ENCODE measurements around the gene SLC25A30. TPM values are rescaled to one million over a fixed set of nuclear protein-coding genes. Genes with fewer than 3 reads are reported as not detected.

The SLC25A30 gene
- total and polyA plus RNA-seq, 2 experiments from 2014 or later = 4.5 to 10.2 TPM

DNA sequence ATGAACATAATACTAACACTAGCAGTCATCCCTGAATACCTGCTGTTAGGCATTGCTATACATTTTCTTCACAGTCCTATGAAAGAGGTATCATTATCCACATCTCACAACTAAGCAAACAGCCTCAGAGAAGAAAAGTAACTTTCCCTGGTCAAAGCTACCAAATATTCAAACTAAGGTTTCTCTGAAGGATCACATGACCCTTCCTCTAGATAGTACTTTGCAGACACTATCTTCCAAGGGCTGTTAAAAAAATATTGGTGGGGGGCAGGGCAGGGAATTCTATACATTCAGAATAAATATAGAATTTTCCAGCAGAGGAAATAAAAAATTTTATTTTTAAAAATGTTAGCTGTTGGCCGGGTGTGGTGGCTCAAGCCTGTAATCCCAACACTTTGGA, 3.1 kb downstream of the SLC25A30 start:
- peaks cover 19% of the 10 kb centered on the region for H3F3A ChIP-seq (ENCODE audit: insufficient read depth)
- peak overlapping the region; percentile 92 for H2AFZ ChIP-seq
- H3K9ac ChIP-seq = peak overlapping the region; percentile 73
- H3K9me2 ChIP-seq (ENCODE audit: insufficient read depth) = no peaks in the 10 kb centered on the region
- DNase-seq = no peak
- H3K9me3 ChIP-seq (ENCODE audit: low read depth) = no peaks in the 10 kb centered on the region
- H4K20me1 ChIP-seq (ENCODE audit: insufficient read depth) = no peaks in the 10 kb centered on the region
- H3K4me3 ChIP-seq = peak overlapping the region; percentile 68
- TF ChIP-seq EZH2 (IDR thresholded peaks at IDR 0.05; ENCODE audit: insufficient read depth, poor library complexity, severe bottlenecking) (no peak), EZH2phosphoT487 (IDR thresholded peaks at IDR 0.05; ENCODE audit: insufficient read depth, low read depth) (no peak)
- in situ Hi-C loops (cut with MboI) = no loop called here
- H3K36me3 ChIP-seq (ENCODE audit: low read depth) = no peaks in the 10 kb centered on the region
- H3K4me1 ChIP-seq (ENCODE audit: insufficient read depth) = peaks cover 15% of the 10 kb centered on the region
- 55% methylated on average over 1 of the region's 1 CpG for WGBS, 2 experiments (ENCODE audit: low coverage in 1 of 2, low lambda C conversion rate in 2 of 2, missing lambda C conversion rate in 2 of 2)
- no peaks in the 10 kb centered on the region for H3K27me3 ChIP-seq (replicated peaks; ENCODE audit: insufficient read depth)
- peak overlapping the region; percentile 75 for H3K4me2 ChIP-seq (ENCODE audit: unreplicated experiment)
- H3K79me2 ChIP-seq (ENCODE audit: insufficient read depth) = peaks cover 49% of the 10 kb centered on the region
- H3K27ac ChIP-seq = peak overlapping the region; percentile 75

DNA sequence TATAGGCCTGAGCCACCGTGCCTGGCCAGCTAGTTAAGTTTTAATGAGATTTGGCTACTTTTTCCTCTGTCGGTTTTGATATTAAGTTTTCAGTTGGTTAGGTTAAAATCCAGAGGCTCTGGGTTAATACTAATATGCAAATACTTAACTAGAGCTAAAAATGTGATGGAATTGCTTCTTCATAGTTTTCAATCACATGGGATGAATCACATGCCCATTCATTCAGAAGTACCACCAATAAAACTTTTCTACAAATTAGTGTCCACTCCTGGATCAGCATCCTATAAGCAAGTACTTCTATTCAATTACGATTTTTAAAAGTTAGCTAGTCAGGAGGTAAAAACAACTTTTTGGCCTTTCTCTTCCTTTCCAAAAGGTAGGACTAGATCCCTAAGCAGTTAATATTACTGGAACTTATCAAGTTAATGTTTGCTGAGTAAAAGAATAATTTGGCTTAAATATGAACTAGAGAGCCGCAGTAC, 4.3 kb downstream of the SLC25A30 start:
- peaks cover 19% of the 10 kb centered on the region for H3F3A ChIP-seq (ENCODE audit: insufficient read depth)
- peaks cover 49% of the 10 kb centered on the region for H3K79me2 ChIP-seq (ENCODE audit: insufficient read depth)
- no peaks in the 10 kb centered on the region for H3K9me2 ChIP-seq (ENCODE audit: insufficient read depth)
- 78 to 79% methylated on average over 4 of the region's 4 CpGs for WGBS, 2 experiments (ENCODE audit: low coverage in 1 of 2, low lambda C conversion rate in 2 of 2, missing lambda C conversion rate in 2 of 2)
- H3K36me3 ChIP-seq (ENCODE audit: low read depth) = peaks cover 4% of the 10 kb centered on the region; the same call in 1 of the 2 replicates
- peak overlapping the region; percentile 92 for H2AFZ ChIP-seq
- TF ChIP-seq EZH2phosphoT487 (IDR thresholded peaks at IDR 0.05; ENCODE audit: insufficient read depth, low read depth) = no peak
- TF ChIP-seq EZH2 (IDR thresholded peaks at IDR 0.05; ENCODE audit: insufficient read depth, poor library complexity, severe bottlenecking) = no peak
- no peaks in the 10 kb centered on the region for H4K20me1 ChIP-seq (ENCODE audit: insufficient read depth)
- peak overlapping the region; percentile 75 for H3K4me2 ChIP-seq (ENCODE audit: unreplicated experiment)
- peak overlapping the region; percentile 68 for H3K4me3 ChIP-seq
- peak; percentile 9 for DNase-seq
- H3K27ac ChIP-seq = peak overlapping the region; percentile 75
- in situ Hi-C loops (cut with MboI) = no loop called here
- H3K9ac ChIP-seq = no peak overlapping the region; the same call in 1 of the 2 replicates
- H3K9me3 ChIP-seq (ENCODE audit: low read depth) = no peaks in the 10 kb centered on the region
- no peaks in the 10 kb centered on the region for H3K27me3 ChIP-seq (replicated peaks; ENCODE audit: insufficient read depth)
- H3K4me1 ChIP-seq (ENCODE audit: insufficient read depth) = peaks cover 15% of the 10 kb centered on the region

DNA sequence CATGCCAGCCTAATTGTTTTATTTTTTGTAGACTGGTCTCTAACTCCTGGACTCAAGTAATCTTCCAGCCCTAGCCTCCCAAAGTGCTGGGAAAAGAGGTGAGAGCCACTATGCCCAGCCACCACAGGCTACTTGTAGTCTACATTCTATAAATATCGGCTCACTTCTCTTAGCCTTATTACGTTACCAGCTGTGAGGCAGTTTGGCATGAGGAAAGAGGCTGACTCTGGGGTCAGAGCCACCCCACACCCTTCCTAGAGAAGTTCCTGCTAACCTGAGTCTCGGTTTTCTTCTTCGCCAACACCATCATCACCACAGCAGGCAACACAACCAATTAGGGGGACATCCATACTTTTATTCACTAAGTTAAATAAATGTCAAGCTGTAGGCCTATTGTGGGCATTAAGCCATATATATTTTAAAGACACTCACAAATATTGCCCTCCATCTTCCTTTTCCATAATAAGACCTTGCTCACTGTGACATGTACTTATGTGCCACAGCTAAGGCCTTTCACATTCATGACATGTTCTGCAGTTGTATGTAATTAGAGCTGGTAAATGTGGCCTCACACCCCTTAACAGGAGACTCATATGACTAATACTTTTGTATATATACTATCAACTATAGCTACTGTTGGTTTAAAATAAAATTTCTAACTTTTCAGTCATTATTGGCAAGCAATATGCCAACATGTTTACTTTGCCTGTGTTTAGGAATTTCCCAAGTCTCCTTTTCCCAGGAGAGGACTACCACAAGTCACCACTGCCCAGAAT, 5.7 kb downstream of the SLC25A30 start:
- WGBS, 2 experiments (ENCODE audit: low coverage in 1 of 2, low lambda C conversion rate in 2 of 2, missing lambda C conversion rate in 2 of 2) = 85 to 86% methylated on average over 4 of the region's 4 CpGs
- Histone ChIP-seq H3K27me3 (replicated peaks; ENCODE audit: insufficient read depth) (no peaks in the 10 kb centered on the region), H3K36me3 (ENCODE audit: low read depth) (peaks cover 12% of the 10 kb centered on the region; the same call in 1 of the 2 replicates), H3K9ac (no peak overlapping the region), H3K4me1 (ENCODE audit: insufficient read depth) (peaks cover 15% of the 10 kb centered on the region), H3K79me2 (ENCODE audit: insufficient read depth) (peaks cover 49% of the 10 kb centered on the region), H3K9me2 (ENCODE audit: insufficient read depth) (no peaks in the 10 kb centered on the region), H3K4me3 (no peak overlapping the region), H3F3A (ENCODE audit: insufficient read depth) (peaks cover 16% of the 10 kb centered on the region), H3K4me2 (ENCODE audit: unreplicated experiment) (no peak overlapping the region), H2AFZ (no peak overlapping the region), H3K27ac (no peak overlapping the region), H4K20me1 (ENCODE audit: insufficient read depth) (no peaks in the 10 kb centered on the region), H3K9me3 (ENCODE audit: low read depth) (no peaks in the 10 kb centered on the region)
- TF ChIP-seq EZH2phosphoT487 (IDR thresholded peaks at IDR 0.05; ENCODE audit: insufficient read depth, low read depth) = no peak
- no peak for TF ChIP-seq EZH2 (IDR thresholded peaks at IDR 0.05; ENCODE audit: insufficient read depth, poor library complexity, severe bottlenecking)
- in situ Hi-C loops (cut with MboI) = no loop called here
- no peak for DNase-seq

DNA sequence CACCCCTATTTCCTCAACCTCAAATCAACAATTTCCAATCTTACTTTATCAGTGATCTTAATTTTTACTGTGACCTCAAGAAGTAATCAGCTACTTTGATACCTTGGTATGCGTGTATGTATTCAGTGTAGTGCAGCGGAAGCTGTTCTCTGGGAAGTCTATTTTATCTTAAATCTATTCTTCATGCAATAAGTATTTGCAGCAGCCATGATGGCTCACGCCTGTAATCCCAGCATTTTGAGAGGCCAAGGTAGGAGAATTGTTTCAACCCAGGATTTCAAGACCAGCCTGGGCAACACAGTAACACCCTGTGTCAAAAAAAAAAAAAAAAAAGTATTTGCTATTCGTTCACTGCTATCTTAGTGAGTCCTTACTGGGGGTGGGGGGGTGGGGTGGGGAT, 6.5 kb downstream of the SLC25A30 start:
- in situ Hi-C loops (cut with MboI) = no loop called here
- Histone ChIP-seq H3K4me3 (no peak overlapping the region), H3F3A (ENCODE audit: insufficient read depth) (peaks cover 9% of the 10 kb centered on the region), H3K9ac (no peak overlapping the region), H3K9me2 (ENCODE audit: insufficient read depth) (no peaks in the 10 kb centered on the region), H2AFZ (no peak overlapping the region), H3K4me2 (ENCODE audit: unreplicated experiment) (no peak overlapping the region), H3K9me3 (ENCODE audit: low read depth) (no peaks in the 10 kb centered on the region), H4K20me1 (ENCODE audit: insufficient read depth) (no peaks in the 10 kb centered on the region), H3K36me3 (ENCODE audit: low read depth) (peaks cover 12% of the 10 kb centered on the region; the same call in 1 of the 2 replicates), H3K27ac (no peak overlapping the region), H3K79me2 (ENCODE audit: insufficient read depth) (peaks cover 44% of the 10 kb centered on the region), H3K27me3 (replicated peaks; ENCODE audit: insufficient read depth) (no peaks in the 10 kb centered on the region), H3K4me1 (ENCODE audit: insufficient read depth) (peaks cover 8% of the 10 kb centered on the region)
- TF ChIP-seq EZH2phosphoT487 (IDR thresholded peaks at IDR 0.05; ENCODE audit: insufficient read depth, low read depth) (no peak), EZH2 (IDR thresholded peaks at IDR 0.05; ENCODE audit: insufficient read depth, poor library complexity, severe bottlenecking) (no peak)
- WGBS, 2 experiments (ENCODE audit: low coverage in 1 of 2, low lambda C conversion rate in 2 of 2, missing lambda C conversion rate in 2 of 2) = 88 to 89% methylated on average over 4 of the region's 4 CpGs
- DNase-seq = no peak

Data from GM23248 (cell line).